NB4 (cell line): ENCODE measurements around the gene P2RY11.

Experiments used
- MYC ChIP-seq: IDR thresholded peaks from 2 replicates; pipeline ENCODE4 v1.6.1; 2011; ENCODE audit warnings: low read depth, low read length
- POLR2A ChIP-seq: IDR thresholded peaks from 2 replicates; pipeline ENCODE4 v1.6.1; 2011; ENCODE audit warnings: mild to moderate bottlenecking; ENCODE audit not compliant: insufficient read length; ENCODE audit errors: extremely low read depth
- TF ChIP-seq, protein P1 (sequence below): IDR thresholded peaks from one replicate; pipeline ENCODE4 v1.5.1; 2012; ENCODE audit warnings: low read depth, low read length

GRCh38 chr19:10118960-10119359 is 7.5 kb downstream of the P2RY11 start:
- no peak for TF ChIP-seq POLR2A
- TF ChIP-seq, protein P1, sequence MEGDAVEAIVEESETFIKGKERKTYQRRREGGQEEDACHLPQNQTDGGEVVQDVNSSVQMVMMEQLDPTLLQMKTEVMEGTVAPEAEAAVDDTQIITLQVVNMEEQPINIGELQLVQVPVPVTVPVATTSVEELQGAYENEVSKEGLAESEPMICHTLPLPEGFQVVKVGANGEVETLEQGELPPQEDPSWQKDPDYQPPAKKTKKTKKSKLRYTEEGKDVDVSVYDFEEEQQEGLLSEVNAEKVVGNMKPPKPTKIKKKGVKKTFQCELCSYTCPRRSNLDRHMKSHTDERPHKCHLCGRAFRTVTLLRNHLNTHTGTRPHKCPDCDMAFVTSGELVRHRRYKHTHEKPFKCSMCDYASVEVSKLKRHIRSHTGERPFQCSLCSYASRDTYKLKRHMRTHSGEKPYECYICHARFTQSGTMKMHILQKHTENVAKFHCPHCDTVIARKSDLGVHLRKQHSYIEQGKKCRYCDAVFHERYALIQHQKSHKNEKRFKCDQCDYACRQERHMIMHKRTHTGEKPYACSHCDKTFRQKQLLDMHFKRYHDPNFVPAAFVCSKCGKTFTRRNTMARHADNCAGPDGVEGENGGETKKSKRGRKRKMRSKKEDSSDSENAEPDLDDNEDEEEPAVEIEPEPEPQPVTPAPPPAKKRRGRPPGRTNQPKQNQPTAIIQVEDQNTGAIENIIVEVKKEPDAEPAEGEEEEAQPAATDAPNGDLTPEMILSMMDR, result no peak
- TF ChIP-seq MYC, result no peak
